ENCODE results near the gene TRRAP.

TRRAP gene

GRCh38 chr7:99030457-99030856 is 152.1 kb downstream of the TRRAP start:
- Histone ChIP-seq H3K4me1 (ENCODE audit: insufficient read depth, low read length) (no peaks in the 10 kb centered on the region), H3K27me3 (ENCODE audit: insufficient read depth, low read length) (no peaks in the 10 kb centered on the region), H3K36me3 (ENCODE audit: insufficient read depth, low read length) (peaks cover 73% of the 10 kb centered on the region), H2AFZ (ENCODE audit: low read depth, low read length) (no peak overlapping the region), H3K4me3 (ENCODE audit: low read length) (no peak overlapping the region), H3K9me3 (ENCODE audit: low read length) (peaks cover 10% of the 10 kb centered on the region)

- no peak overlapping the region for H2AFZ ChIP-seq (ENCODE audit: low read depth, low read length)
- peaks cover 10% of the 10 kb centered on the region for H3K9me3 ChIP-seq (ENCODE audit: low read length)
- no peaks in the 10 kb centered on the region for H3K4me1 ChIP-seq (ENCODE audit: insufficient read depth, low read length)
- no peaks in the 10 kb centered on the region for H3K27me3 ChIP-seq (ENCODE audit: insufficient read depth, low read length)
- H3K4me3 ChIP-seq (ENCODE audit: low read length): no peak overlapping the region
- peaks cover 78% of the 10 kb centered on the region for H3K36me3 ChIP-seq (ENCODE audit: insufficient read depth, low read length)
These were observed 152.6 kb downstream of the TRRAP start for GRCh38 chr7:99030951-99031350.

- Histone ChIP-seq H3K4me1 (ENCODE audit: insufficient read depth, low read length) (no peaks in the 10 kb centered on the region), H3K4me3 (ENCODE audit: low read length) (no peak overlapping the region), H3K27me3 (ENCODE audit: insufficient read depth, low read length) (no peaks in the 10 kb centered on the region), H2AFZ (ENCODE audit: low read depth, low read length) (no peak overlapping the region), H3K36me3 (ENCODE audit: insufficient read depth, low read length) (peaks cover 82% of the 10 kb centered on the region), H3K9me3 (ENCODE audit: low read length) (peaks cover 10% of the 10 kb centered on the region)
These were observed 153.2 kb downstream of the TRRAP start for GRCh38 chr7:99031496-99031895.

- Histone ChIP-seq H3K36me3 (ENCODE audit: insufficient read depth, low read length) (peaks cover 91% of the 10 kb centered on the region), H3K27me3 (ENCODE audit: insufficient read depth, low read length) (no peaks in the 10 kb centered on the region), H3K4me3 (ENCODE audit: low read length) (no peak overlapping the region), H3K9me3 (ENCODE audit: low read length) (peaks cover 10% of the 10 kb centered on the region), H3K4me1 (ENCODE audit: insufficient read depth, low read length) (no peaks in the 10 kb centered on the region), H2AFZ (ENCODE audit: low read depth, low read length) (no peak overlapping the region)
These were observed 154.6 kb downstream of the TRRAP start for GRCh38 chr7:99032928-99033327.

- Histone ChIP-seq H3K9me3 (ENCODE audit: low read length) (peaks cover 7% of the 10 kb centered on the region), H3K27me3 (ENCODE audit: insufficient read depth, low read length) (no peaks in the 10 kb centered on the region), H3K4me1 (ENCODE audit: insufficient read depth, low read length) (no peaks in the 10 kb centered on the region), H2AFZ (ENCODE audit: low read depth, low read length) (no peak overlapping the region), H3K4me3 (ENCODE audit: low read length) (no peak overlapping the region), H3K36me3 (ENCODE audit: insufficient read depth, low read length) (peaks cover 91% of the 10 kb centered on the region)
These were observed 155.4 kb downstream of the TRRAP start for GRCh38 chr7:99033765-99034164.

- no peaks in the 10 kb centered on the region for H3K27me3 ChIP-seq (ENCODE audit: insufficient read depth, low read length)
- H3K4me3 ChIP-seq (ENCODE audit: low read length): no peak overlapping the region
- peaks cover 6% of the 10 kb centered on the region for H3K9me3 ChIP-seq (ENCODE audit: low read length)
- H2AFZ ChIP-seq (ENCODE audit: low read depth, low read length): no peak overlapping the region
- H3K4me1 ChIP-seq (ENCODE audit: insufficient read depth, low read length): no peaks in the 10 kb centered on the region
- H3K36me3 ChIP-seq (ENCODE audit: insufficient read depth, low read length): peaks cover 85% of the 10 kb centered on the region
These were observed 156.8 kb downstream of the TRRAP start for GRCh38 chr7:99034932-99035722.

GRCh38 chr7:99035723-99036545 is 157.6 kb downstream of the TRRAP start:
- H3K27me3 ChIP-seq (ENCODE audit: insufficient read depth, low read length): no peaks in the 10 kb centered on the region
- H2AFZ ChIP-seq (ENCODE audit: low read depth, low read length): no peak overlapping the region
- H3K9me3 ChIP-seq (ENCODE audit: low read length): no peaks in the 10 kb centered on the region
- no peaks in the 10 kb centered on the region for H3K4me1 ChIP-seq (ENCODE audit: insufficient read depth, low read length)
- H3K4me3 ChIP-seq (ENCODE audit: low read length): no peak overlapping the region
- peaks cover 81% of the 10 kb centered on the region for H3K36me3 ChIP-seq (ENCODE audit: insufficient read depth, low read length)

GRCh38 chr7:99036546-99037111 is 158.3 kb downstream of the TRRAP start:
- no peaks in the 10 kb centered on the region for H3K4me1 ChIP-seq (ENCODE audit: insufficient read depth, low read length)
- no peaks in the 10 kb centered on the region for H3K27me3 ChIP-seq (ENCODE audit: insufficient read depth, low read length)
- H3K36me3 ChIP-seq (ENCODE audit: insufficient read depth, low read length): peaks cover 79% of the 10 kb centered on the region
- no peak overlapping the region for H2AFZ ChIP-seq (ENCODE audit: low read depth, low read length)
- H3K4me3 ChIP-seq (ENCODE audit: low read length): no peak overlapping the region
- H3K9me3 ChIP-seq (ENCODE audit: low read length): no peaks in the 10 kb centered on the region

GRCh38 chr7:99037327-99037940 is 159.1 kb downstream of the TRRAP start:
- Histone ChIP-seq H3K36me3 (ENCODE audit: insufficient read depth, low read length) (peaks cover 77% of the 10 kb centered on the region), H3K4me3 (ENCODE audit: low read length) (no peak overlapping the region), H3K9me3 (ENCODE audit: low read length) (no peaks in the 10 kb centered on the region), H3K4me1 (ENCODE audit: insufficient read depth, low read length) (no peaks in the 10 kb centered on the region), H3K27me3 (ENCODE audit: insufficient read depth, low read length) (no peaks in the 10 kb centered on the region), H2AFZ (ENCODE audit: low read depth, low read length) (no peak overlapping the region)

- Histone ChIP-seq H3K4me1 (ENCODE audit: insufficient read depth, low read length) (no peaks in the 10 kb centered on the region), H3K4me3 (ENCODE audit: low read length) (no peak overlapping the region), H3K36me3 (ENCODE audit: insufficient read depth, low read length) (peaks cover 78% of the 10 kb centered on the region), H2AFZ (ENCODE audit: low read depth, low read length) (no peak overlapping the region), H3K27me3 (ENCODE audit: insufficient read depth, low read length) (no peaks in the 10 kb centered on the region), H3K9me3 (ENCODE audit: low read length) (no peaks in the 10 kb centered on the region)
These were observed 159.9 kb downstream of the TRRAP start for GRCh38 chr7:99038086-99038855.

- Histone ChIP-seq H3K36me3 (ENCODE audit: insufficient read depth, low read length) (peaks cover 78% of the 10 kb centered on the region), H2AFZ (ENCODE audit: low read depth, low read length) (no peak overlapping the region), H3K4me3 (ENCODE audit: low read length) (no peak overlapping the region)
These were observed 161.1 kb downstream of the TRRAP start for GRCh38 chr7:99039384-99039891.

More at GRCh38 chr7:99039384-99039891, 161.1 kb downstream of the TRRAP start:
- H3K27me3 ChIP-seq (ENCODE audit: insufficient read depth, low read length): no peaks in the 10 kb centered on the region
- no peaks in the 10 kb centered on the region for H3K4me1 ChIP-seq (ENCODE audit: insufficient read depth, low read length)
- no peaks in the 10 kb centered on the region for H3K9me3 ChIP-seq (ENCODE audit: low read length)
